Mesodermal cell (in vitro differentiated cells): ENCODE results near the gene MT2A.
A peak's percentile ranks its signal among the peaks of the same experiment; 100 is the strongest.

Experiments used
- H3K27ac ChIP-seq: 2 replicates; pipeline ENCODE4 v1.7.0; 2013; ENCODE audit warnings: mild to moderate bottlenecking, low read depth, low read length, moderate library complexity; ENCODE audit not compliant: severe bottlenecking
- H3K36me3 ChIP-seq: 2 replicates; pipeline ENCODE4 v1.7.1; 2013; ENCODE audit warnings: mild to moderate bottlenecking, low read length, moderate library complexity; ENCODE audit not compliant: control insufficient read depth, insufficient read depth
- H3K4me1 ChIP-seq: one replicate; pipeline ENCODE4 v1.7.1; 2013; ENCODE audit warnings: mild to moderate bottlenecking, low read length; ENCODE audit not compliant: insufficient read depth, control insufficient read depth, poor library complexity, severe bottlenecking
- H3K4me3 ChIP-seq: 2 replicates; pipeline ENCODE4 v1.7.0; 2013; ENCODE audit warnings: low read length, control low read depth, mild to moderate bottlenecking; ENCODE audit not compliant: insufficient read depth, poor library complexity, severe bottlenecking; ENCODE audit errors: extremely low read depth
- H3K9me3 ChIP-seq: 2 replicates; pipeline ENCODE4 v1.7.1; 2013; ENCODE audit warnings: mild to moderate bottlenecking, low read length, moderate library complexity; ENCODE audit not compliant: control insufficient read depth
- WGBS, 2 experiments: methylation state at CpG; one replicate each; pipeline ENCODE4 v1.1.5; 2013; ENCODE audit warnings: missing lambda C conversion rate in 2 of 2; ENCODE audit not compliant: insufficient coverage in 2 of 2; 5-methylcytosine and 5-hydroxymethylcytosine counted together

The MT2A gene

GRCh38 chr16:56639045-56639444 lies 30.7 kb downstream of the MT2A start:
- Histone ChIP-seq H3K4me3 (no peak overlapping the region), H3K9me3 (no peaks in the 10 kb centered on the region), H3K4me1 (peaks cover 7% of the 10 kb centered on the region), H3K36me3 (no peaks in the 10 kb centered on the region), H3K27ac (no peak overlapping the region)
- 100% methylated on average over 1 of the region's 1 CpG; no CpG with 5 or more reads in 1 of the 2 experiments for WGBS, 2 experiments

- WGBS, 2 experiments = no CpG with 5 or more reads among the region's 1 CpG
- no peaks in the 10 kb centered on the region for H3K36me3 ChIP-seq
Measured at GRCh38 chr16:56640076-56640475, 31.7 kb downstream of the MT2A start.

GRCh38 chr16:56641166-56641565 lies 32.8 kb downstream of the MT2A start:
- H3K4me1 ChIP-seq = no peaks in the 10 kb centered on the region
- no peak overlapping the region for H3K27ac ChIP-seq
- H3K4me3 ChIP-seq = no peak overlapping the region
- H3K9me3 ChIP-seq = no peaks in the 10 kb centered on the region
- H3K36me3 ChIP-seq = no peaks in the 10 kb centered on the region
- 94 to 100% methylated on average over 1 to 2 of the region's 2 CpGs for whole genome bisulfite sequencing, 2 experiments

More at GRCh38 chr16:56640076-56640475, 31.7 kb downstream of the MT2A start:
- no peak overlapping the region for H3K27ac ChIP-seq
- H3K4me1 ChIP-seq = peaks cover 3% of the 10 kb centered on the region
- H3K4me3 ChIP-seq = no peak overlapping the region
- no peaks in the 10 kb centered on the region for H3K9me3 ChIP-seq

- Histone ChIP-seq H3K27ac (no peak overlapping the region), H3K4me3 (peak overlapping the region; percentile 8), H3K9me3 (no peaks in the 10 kb centered on the region), H3K36me3 (no peaks in the 10 kb centered on the region), H3K4me1 (no peaks in the 10 kb centered on the region)
- 5 to 7% methylated on average over 38 to 41 of the region's 42 CpGs for WGBS, 2 experiments
Measured at GRCh38 chr16:56643080-56643778, 34.8 kb downstream of the MT2A start.

GRCh38 chr16:56643833-56644232 lies 35.4 kb downstream of the MT2A start:
- 33 to 57% methylated on average over 4 to 5 of the region's 5 CpGs for WGBS, 2 experiments
- Histone ChIP-seq H3K4me1 (no peaks in the 10 kb centered on the region), H3K9me3 (no peaks in the 10 kb centered on the region), H3K4me3 (no peak overlapping the region), H3K27ac (no peak overlapping the region), H3K36me3 (no peaks in the 10 kb centered on the region)

GRCh38 chr16:56645311-56645710 lies 36.9 kb downstream of the MT2A start:
- WGBS, 2 experiments = 33 to 86% methylated on average over 1 of the region's 1 CpG
- Histone ChIP-seq H3K36me3 (no peaks in the 10 kb centered on the region), H3K27ac (no peak overlapping the region), H3K4me1 (no peaks in the 10 kb centered on the region), H3K9me3 (no peaks in the 10 kb centered on the region), H3K4me3 (no peak overlapping the region)

GRCh38 chr16:56645838-56646237 lies 37.5 kb downstream of the MT2A start:
- H3K36me3 ChIP-seq = no peaks in the 10 kb centered on the region
- no peak overlapping the region for H3K27ac ChIP-seq
- H3K4me3 ChIP-seq = no peak overlapping the region
- WGBS, 2 experiments = no CpG with 5 or more reads among the region's 1 CpG
- no peaks in the 10 kb centered on the region for H3K9me3 ChIP-seq
- H3K4me1 ChIP-seq = no peaks in the 10 kb centered on the region

- WGBS, 2 experiments = 38 to 48% methylated on average over 29 to 31 of the region's 33 CpGs
- no peaks in the 10 kb centered on the region for H3K36me3 ChIP-seq
- no peak overlapping the region for H3K4me3 ChIP-seq
- no peaks in the 10 kb centered on the region for H3K4me1 ChIP-seq
- H3K27ac ChIP-seq = no peak overlapping the region
- no peaks in the 10 kb centered on the region for H3K9me3 ChIP-seq
Measured at GRCh38 chr16:56647641-56648431, 39.5 kb downstream of the MT2A start.

GRCh38 chr16:56649271-56649670 lies 40.9 kb downstream of the MT2A start:
- no peak overlapping the region for H3K4me3 ChIP-seq
- no peaks in the 10 kb centered on the region for H3K9me3 ChIP-seq
- no peak overlapping the region for H3K27ac ChIP-seq
- no peaks in the 10 kb centered on the region for H3K4me1 ChIP-seq
- no peaks in the 10 kb centered on the region for H3K36me3 ChIP-seq
- 100% methylated on average over 2 of the region's 2 CpGs; no CpG with 5 or more reads in 1 of the 2 experiments for WGBS, 2 experiments

- no peak overlapping the region for H3K27ac ChIP-seq
- no peaks in the 10 kb centered on the region for H3K4me1 ChIP-seq
- H3K4me3 ChIP-seq = no peak overlapping the region
- no peaks in the 10 kb centered on the region for H3K9me3 ChIP-seq
- no CpG with 5 or more reads among the region's 3 CpGs for WGBS, 2 experiments
- no peaks in the 10 kb centered on the region for H3K36me3 ChIP-seq
Measured at GRCh38 chr16:56649820-56650219, 41.4 kb downstream of the MT2A start.

GRCh38 chr16:56651586-56651985 lies 43.2 kb downstream of the MT2A start, which contains the start of gene MT1B:
Gene MT1B (plus strand): TSS chr16:56651886. CDS start chr16:56651954, 68 bp downstream.
- H3K9me3 ChIP-seq = no peaks in the 10 kb centered on the region
- H3K4me3 ChIP-seq = no peak within 1 kb of the TSS
- H3K4me1 ChIP-seq = no peaks in the 10 kb centered on the region
- no peaks in the 10 kb centered on the region for H3K36me3 ChIP-seq
- H3K27ac ChIP-seq = no peak within 1 kb of the TSS
- WGBS, 2 experiments = 84 to 88% methylated on average over 3 to 6 of the region's 7 CpGs
